IPS-18a (cell line): Measurements from ENCODE around the gene SULT6B1.

Experiments used
- H3K27ac ChIP-seq: one replicate; pipeline ENCODE4 v1.5.1; 2013; ENCODE audit warnings: low read length
- H3K27me3 ChIP-seq: one replicate; pipeline ENCODE4 v1.6.1; 2013; ENCODE audit warnings: mild to moderate bottlenecking, low read length; ENCODE audit not compliant: control insufficient read depth, insufficient read depth
- H3K36me3 ChIP-seq: one replicate; pipeline ENCODE4 v1.6.1; 2013; ENCODE audit warnings: low read depth, low read length; ENCODE audit not compliant: control insufficient read depth
- H3K4me1 ChIP-seq: one replicate; pipeline ENCODE4 v1.6.1; 2013; ENCODE audit warnings: low read depth, low read length; ENCODE audit not compliant: control insufficient read depth
- H3K4me3 ChIP-seq: one replicate; pipeline ENCODE4 v1.5.1; 2013; ENCODE audit warnings: low read length
- H3K9ac ChIP-seq: one replicate; pipeline ENCODE4 v1.6.1; 2013; ENCODE audit warnings: mild to moderate bottlenecking, low read length, moderate library complexity
- H3K9me3 ChIP-seq: one replicate; pipeline ENCODE4 v1.6.1; 2013; ENCODE audit warnings: low read depth, low read length; ENCODE audit not compliant: control insufficient read depth

SULT6B1 gene

GRCh38 chr2:37192551-37192950 is 4.1 kb upstream of the SULT6B1 start:
- Histone ChIP-seq H3K4me3 (no peak overlapping the region), H3K9me3 (no peaks in the 10 kb centered on the region)

DNA sequence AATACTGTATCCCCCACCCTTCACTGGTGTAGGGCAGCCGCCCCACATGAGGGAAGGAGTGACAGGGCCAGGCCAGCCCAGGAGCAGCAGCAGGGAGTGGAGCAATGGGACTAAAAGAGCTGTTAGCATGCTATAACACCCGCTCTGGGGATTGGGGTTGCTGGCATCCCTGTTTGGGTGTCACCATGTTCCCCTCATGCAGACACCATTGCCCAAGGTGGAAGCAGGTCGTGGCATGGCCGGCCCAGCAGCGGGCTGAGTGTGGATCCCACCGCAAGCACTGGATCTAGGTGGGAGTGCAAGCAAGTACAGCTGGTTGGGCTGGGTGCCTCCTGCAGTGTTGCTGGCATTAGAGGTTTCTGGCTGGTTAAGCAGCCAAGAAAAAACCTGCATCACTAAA is 3.3 kb upstream of the SULT6B1 start:
- Histone ChIP-seq H3K36me3 (no peaks in the 10 kb centered on the region), H3K9ac (no peak overlapping the region), H3K27me3 (no peaks in the 10 kb centered on the region), H3K9me3 (no peaks in the 10 kb centered on the region), H3K4me3 (no peak overlapping the region), H3K4me1 (peaks cover 41% of the 10 kb centered on the region), H3K27ac (no peak overlapping the region)

More at GRCh38 chr2:37192551-37192950, 4.1 kb upstream of the SULT6B1 start:
- H3K4me1 ChIP-seq, result peaks cover 41% of the 10 kb centered on the region
- H3K9ac ChIP-seq, result no peak overlapping the region
- no peak overlapping the region for H3K27ac ChIP-seq
- H3K36me3 ChIP-seq, result no peaks in the 10 kb centered on the region
- H3K27me3 ChIP-seq, result no peaks in the 10 kb centered on the region

DNA sequence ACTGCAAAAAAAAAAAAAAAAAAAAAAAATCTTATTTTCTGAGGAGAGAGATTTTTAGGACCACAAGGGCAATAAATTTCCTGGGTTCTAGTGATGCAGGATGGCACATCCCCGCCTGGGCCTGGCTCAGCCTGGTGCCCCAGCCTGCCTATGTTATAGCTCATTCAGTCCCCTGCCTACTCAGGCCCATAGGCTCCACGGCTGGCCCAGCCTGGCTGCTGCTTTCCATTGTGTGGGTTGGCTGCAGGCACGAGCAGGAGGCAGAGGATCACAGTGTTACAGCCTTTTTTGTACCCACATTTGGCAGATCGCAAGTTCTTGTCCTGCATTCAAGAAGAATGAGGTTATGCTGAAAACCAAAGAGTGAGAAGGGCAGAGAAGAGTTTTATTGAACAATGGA is 2.8 kb upstream of the SULT6B1 start:
- Histone ChIP-seq H3K4me3 (no peak overlapping the region), H3K9me3 (no peaks in the 10 kb centered on the region), H3K4me1 (peaks cover 41% of the 10 kb centered on the region), H3K9ac (no peak overlapping the region), H3K27me3 (no peaks in the 10 kb centered on the region), H3K36me3 (no peaks in the 10 kb centered on the region), H3K27ac (no peak overlapping the region)

GRCh38 chr2:37190290-37190689 is 1.8 kb upstream of the SULT6B1 start:
- H3K4me3 ChIP-seq, result no peak overlapping the region
- no peak overlapping the region for H3K9ac ChIP-seq
- H3K27ac ChIP-seq, result peak overlapping the region; percentile 13
- peaks cover 41% of the 10 kb centered on the region for H3K4me1 ChIP-seq
- no peaks in the 10 kb centered on the region for H3K9me3 ChIP-seq
- H3K36me3 ChIP-seq, result no peaks in the 10 kb centered on the region
- no peaks in the 10 kb centered on the region for H3K27me3 ChIP-seq

- no peak overlapping the region for H3K9ac ChIP-seq
These were observed 1.1 kb upstream of the SULT6B1 start for GRCh38 chr2:37189452-37190153.

DNA sequence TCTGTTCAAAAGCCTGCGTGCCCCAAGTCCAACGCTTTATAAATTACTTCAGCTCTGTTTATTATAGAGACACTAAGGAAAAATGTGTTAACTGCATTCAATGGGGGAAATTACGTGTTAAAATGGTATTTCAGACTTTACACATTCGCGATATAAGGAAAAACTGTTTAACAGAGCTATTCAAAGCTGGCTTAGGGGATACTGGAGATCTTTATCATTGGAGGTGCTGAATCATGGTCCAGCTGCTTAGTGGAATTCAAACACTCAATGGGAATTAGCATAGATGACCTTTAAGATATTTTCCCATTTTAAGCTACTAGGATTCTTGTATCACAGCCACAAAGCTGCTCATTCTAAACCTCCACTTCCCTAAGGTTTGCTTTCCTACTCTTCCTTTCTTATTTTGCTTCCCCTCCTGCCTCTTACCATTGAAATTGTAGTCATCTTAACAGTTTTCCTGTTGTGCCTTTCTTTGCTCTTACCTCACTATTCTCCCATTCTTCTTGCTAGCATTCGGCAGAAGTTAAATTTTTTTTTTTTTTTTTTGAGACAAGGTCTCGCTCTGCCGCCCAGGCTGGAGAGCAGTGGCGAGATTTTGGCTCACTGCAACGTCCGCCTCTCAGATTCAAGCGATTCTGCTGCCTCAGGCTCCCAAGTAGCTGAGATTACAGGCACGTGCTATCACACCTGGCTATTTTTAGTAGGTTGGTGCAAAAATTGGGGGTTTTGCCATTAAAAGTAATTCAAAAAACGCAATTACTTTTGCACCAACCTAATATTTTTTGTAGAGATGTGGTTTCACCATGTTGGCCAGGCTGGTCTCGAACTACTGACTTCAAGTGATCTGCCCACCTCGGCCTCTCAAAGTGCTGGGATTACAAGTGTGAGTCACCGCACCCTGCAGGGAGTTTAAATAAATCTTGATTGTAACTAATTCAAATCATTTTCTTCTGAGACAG is 6.5 kb downstream of the SULT6B1 start:
- Histone ChIP-seq H3K27me3 (no peaks in the 10 kb centered on the region), H3K36me3 (no peaks in the 10 kb centered on the region), H3K27ac (peak overlapping the region; percentile 22), H3K4me3 (no peak overlapping the region), H3K9ac (peak overlapping the region; percentile 6), H3K4me1 (peaks cover 12% of the 10 kb centered on the region), H3K9me3 (no peaks in the 10 kb centered on the region)

More at GRCh38 chr2:37189452-37190153, 1.1 kb upstream of the SULT6B1 start:
- H3K27me3 ChIP-seq, result no peaks in the 10 kb centered on the region
- no peaks in the 10 kb centered on the region for H3K9me3 ChIP-seq
- no peaks in the 10 kb centered on the region for H3K36me3 ChIP-seq
- H3K4me3 ChIP-seq, result no peak overlapping the region
- H3K27ac ChIP-seq, result peak overlapping the region; percentile 13
- peaks cover 41% of the 10 kb centered on the region for H3K4me1 ChIP-seq

- Histone ChIP-seq H3K4me3 (no peak overlapping the region), H3K27ac (peak overlapping the region; percentile 19), H3K9me3 (no peaks in the 10 kb centered on the region), H3K36me3 (no peaks in the 10 kb centered on the region), H3K9ac (no peak overlapping the region), H3K4me1 (peaks cover 12% of the 10 kb centered on the region), H3K27me3 (no peaks in the 10 kb centered on the region)
These were observed 7.8 kb downstream of the SULT6B1 start for GRCh38 chr2:37180640-37181039.

GRCh38 chr2:37180006-37180639 is 8.3 kb downstream of the SULT6B1 start:
- H3K9ac ChIP-seq, result no peak overlapping the region
- no peaks in the 10 kb centered on the region for H3K36me3 ChIP-seq
- no peaks in the 10 kb centered on the region for H3K27me3 ChIP-seq
- peaks cover 12% of the 10 kb centered on the region for H3K4me1 ChIP-seq
- no peak overlapping the region for H3K4me3 ChIP-seq
- H3K27ac ChIP-seq, result no peak overlapping the region
- H3K9me3 ChIP-seq, result no peaks in the 10 kb centered on the region

GRCh38 chr2:37173741-37174140 is 14.7 kb downstream of the SULT6B1 start:
- H3K27ac ChIP-seq, result no peak overlapping the region
- no peak overlapping the region for H3K9ac ChIP-seq
- no peak overlapping the region for H3K4me3 ChIP-seq
- no peaks in the 10 kb centered on the region for H3K4me1 ChIP-seq
- no peaks in the 10 kb centered on the region for H3K9me3 ChIP-seq
- no peaks in the 10 kb centered on the region for H3K36me3 ChIP-seq
- no peaks in the 10 kb centered on the region for H3K27me3 ChIP-seq

- no peaks in the 10 kb centered on the region for H3K36me3 ChIP-seq
- no peaks in the 10 kb centered on the region for H3K27me3 ChIP-seq
- peaks cover 3% of the 10 kb centered on the region for H3K4me1 ChIP-seq
- no peak overlapping the region for H3K4me3 ChIP-seq
- H3K9ac ChIP-seq, result no peak overlapping the region
- no peak overlapping the region for H3K27ac ChIP-seq
- no peaks in the 10 kb centered on the region for H3K9me3 ChIP-seq
These were observed 16.9 kb downstream of the SULT6B1 start for GRCh38 chr2:37171624-37171950.

- Histone ChIP-seq H3K9ac (no peak overlapping the region), H3K27ac (no peak overlapping the region), H3K4me3 (no peak overlapping the region), H3K9me3 (peaks cover 6% of the 10 kb centered on the region), H3K27me3 (no peaks in the 10 kb centered on the region), H3K36me3 (no peaks in the 10 kb centered on the region), H3K4me1 (peaks cover 3% of the 10 kb centered on the region)
These were observed 20.1 kb downstream of the SULT6B1 start for GRCh38 chr2:37168217-37168981.
